DMS53 (cell line): ENCODE data around the gene SF3A2.

Experiments used
- DNase-seq: peaks from one replicate; lab custom pipeline; 2025; lab: John Stamatoyannopoulos, UW

Gene SF3A2

DNA sequence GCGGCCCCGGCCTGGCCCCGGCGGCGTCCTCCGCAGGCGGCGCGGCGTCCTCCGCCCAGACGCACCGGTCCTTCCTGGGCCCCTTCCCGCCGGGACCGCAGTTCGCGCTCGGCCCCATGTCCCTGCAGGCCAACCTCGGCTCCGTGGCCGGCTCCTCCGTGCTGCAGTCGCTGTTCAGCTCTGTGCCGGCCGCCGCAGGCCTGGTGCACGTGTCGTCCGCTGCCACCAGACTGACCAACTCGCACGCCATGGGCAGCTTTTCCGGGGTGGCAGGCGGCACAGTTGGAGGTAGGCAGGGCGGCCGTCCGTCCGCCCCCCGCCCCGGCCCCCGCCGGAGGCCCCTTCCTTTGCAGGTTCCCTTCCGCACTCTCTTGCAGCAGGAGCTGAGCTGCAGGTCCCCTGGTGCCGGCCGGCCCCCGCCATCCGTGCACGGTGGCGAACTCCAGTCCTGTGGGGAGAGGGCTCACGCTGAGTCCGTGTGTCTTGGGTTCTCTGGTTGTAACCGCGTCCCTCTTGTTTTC lies 9.7 kb upstream of the SF3A2 start:
- no peak for DNase-seq

- no peak for DNase-seq
Measured at GRCh38 chr19:2227415-2228156, 9.0 kb upstream of the SF3A2 start.

GRCh38 chr19:2228157-2229030 lies 8.2 kb upstream of the SF3A2 start:
- DNase-seq = no peak

GRCh38 chr19:2229103-2230032 lies 7.3 kb upstream of the SF3A2 start:
- DNase-seq = no peak

DNA sequence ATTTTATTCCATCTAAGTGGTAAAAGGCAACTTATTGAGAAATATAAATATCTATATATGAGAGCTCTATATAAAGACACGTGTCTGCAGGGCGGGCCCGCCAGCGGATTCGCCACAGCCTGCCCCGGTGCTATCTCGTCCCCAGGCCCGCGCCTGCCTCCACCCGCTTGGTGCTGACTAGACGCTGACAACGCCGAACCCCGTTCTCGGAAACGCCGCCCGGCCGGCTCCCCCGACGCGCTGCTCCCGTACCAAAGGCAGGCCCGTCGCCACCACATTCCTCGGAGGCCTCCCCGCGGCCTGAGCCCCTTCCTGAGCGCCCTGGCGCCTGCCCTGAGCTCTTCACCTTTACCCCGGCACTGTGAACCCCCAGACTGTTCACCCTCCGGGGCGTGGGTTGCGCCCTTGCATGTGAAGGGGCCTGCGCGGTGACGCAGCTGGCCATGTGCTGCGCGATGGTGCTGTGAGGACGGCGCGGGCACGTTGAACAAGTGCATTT lies 6.5 kb upstream of the SF3A2 start:
- DNase-seq = no peak

GRCh38 chr19:2230807-2231533 lies 5.7 kb upstream of the SF3A2 start:
- DNase-seq = no peak

DNA sequence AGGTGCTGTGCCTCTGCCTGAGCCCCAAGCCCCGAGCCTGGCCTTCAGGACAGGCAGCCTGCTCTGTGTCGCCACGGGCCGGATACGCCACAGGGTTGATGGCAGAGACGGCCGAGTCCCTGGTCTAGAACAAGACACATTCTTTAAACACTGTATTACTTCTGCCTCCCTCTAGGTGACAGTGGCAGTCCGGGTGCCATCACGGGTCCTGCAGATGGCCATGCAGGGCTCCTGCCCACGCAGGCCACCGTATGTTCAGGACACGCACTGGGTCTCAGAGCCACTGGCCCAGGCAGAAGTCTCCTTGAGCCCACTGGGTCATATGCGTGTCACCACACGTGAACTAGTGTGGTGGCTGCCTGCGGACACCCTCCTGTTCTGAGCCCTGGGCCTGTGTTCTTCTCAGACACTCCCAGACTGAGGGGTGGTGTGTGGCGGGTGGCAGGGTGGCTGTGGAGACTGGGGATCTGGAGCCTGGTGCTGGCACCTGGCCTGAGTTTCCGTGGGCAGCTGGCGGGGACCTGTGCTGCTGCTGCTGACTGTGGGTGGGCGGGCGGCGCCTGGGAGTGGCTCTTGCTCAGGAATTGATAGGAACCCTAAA lies 4.9 kb upstream of the SF3A2 start:
- peak; percentile 55 for DNase-seq

- DNase-seq = no peak
Measured at GRCh38 chr19:2232286-2233151, 4.1 kb upstream of the SF3A2 start.

GRCh38 chr19:2233601-2234280 lies 2.9 kb upstream of the SF3A2 start:
- DNase-seq = no peak

- peak; percentile 51 for DNase-seq
Measured at GRCh38 chr19:2234996-2235380, 1.6 kb upstream of the SF3A2 start.

- peak; percentile 71 for DNase-seq
Measured at GRCh38 chr19:2235381-2236063, 1.1 kb upstream of the SF3A2 start.

GRCh38 chr19:2236064-2236313 lies 635 bp upstream of the SF3A2 start:
- DNase-seq = no peak

- DNase-seq = no peak
Measured at GRCh38 chr19:2237051-2237868, 636 bp downstream of the SF3A2 start.

GRCh38 chr19:2237869-2238153 lies 1.2 kb downstream of the SF3A2 start:
- no peak for DNase-seq

DNA sequence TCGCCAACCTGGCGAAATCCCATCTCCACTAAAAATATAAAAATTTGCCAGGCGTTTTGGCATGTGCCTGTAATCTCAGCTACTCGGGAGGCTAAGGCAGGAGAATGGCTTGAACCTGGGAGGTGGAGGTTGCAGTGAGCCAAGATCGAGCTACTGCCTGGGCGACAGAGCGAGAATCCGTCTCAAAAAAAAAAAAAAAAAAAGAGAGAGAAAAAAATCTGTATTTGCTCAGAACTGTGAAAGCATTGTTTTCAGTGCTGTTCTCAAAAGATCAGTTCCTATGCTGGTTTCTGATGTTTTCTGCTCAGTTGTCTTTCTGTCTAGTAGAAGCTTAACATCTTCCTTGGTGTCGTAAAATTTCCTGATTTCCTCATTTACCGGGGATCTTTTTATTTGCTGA lies 2.5 kb downstream of the SF3A2 start:
- DNase-seq = no peak

GRCh38 chr19:2239771-2240770 lies 3.4 kb downstream of the SF3A2 start:
- DNase-seq = no peak
